Calu3 (cell line): ENCODE measurements around the gene ATP1A4. TPM values are rescaled to one million over a fixed set of nuclear protein-coding genes. Genes with fewer than 3 reads are reported as not detected.

Source experiments
- BruUV-seq: library from RNA; stranded (reverse); fragments of 400-500 nt; replicated peaks from 2 replicates; lab custom pipeline; 2021; lab: Mats Ljungman, UMichigan
- CTCF ChIA-PET: fragments of 300-600 bp; sonication (Branson Sonifier 250); formaldehyde crosslinking; loops from one replicate; lab custom pipeline; 2022; ENCODE audit warnings: antibody characterized with exemption; lab: Charles Lee
- DNase-seq: peaks from one replicate; pipeline ENCODE4 v3.0.0; 2022
- H3K27ac Mint-ChIP-seq: one replicate; pipeline ENCODE4 v1.8.0; 2022; ENCODE audit warnings: mixed read lengths; ENCODE audit not compliant: unreplicated experiment
- H3K27me3 Mint-ChIP-seq: one replicate; pipeline ENCODE4 v1.8.0; 2022; ENCODE audit warnings: mixed read lengths; ENCODE audit not compliant: unreplicated experiment
- H3K36me3 Mint-ChIP-seq: one replicate; pipeline ENCODE4 v1.8.0; 2022; ENCODE audit warnings: mild to moderate bottlenecking, moderate library complexity, mixed read lengths; ENCODE audit not compliant: insufficient read depth, unreplicated experiment
- H3K4me1 Mint-ChIP-seq: one replicate; pipeline ENCODE4 v1.8.0; 2022; ENCODE audit warnings: mild to moderate bottlenecking, low read depth, mixed read lengths; ENCODE audit not compliant: unreplicated experiment
- H3K4me3 Mint-ChIP-seq: one replicate; pipeline ENCODE4 v1.8.0; 2022; ENCODE audit warnings: mild to moderate bottlenecking, low read depth, moderate library complexity, mixed read lengths; ENCODE audit not compliant: unreplicated experiment
- H3K9me3 Mint-ChIP-seq: one replicate; pipeline ENCODE4 v1.8.0; 2022; ENCODE audit warnings: low read depth, mixed read lengths; ENCODE audit not compliant: unreplicated experiment
- CTCF ChIP-seq: fragments of 200-600 bp; IDR thresholded peaks from one replicate; pipeline ENCODE4 v1.8.0; 2022; ENCODE audit warnings: antibody characterized with exemption; ENCODE audit not compliant: unreplicated experiment
- intact Hi-C: fragments of 100-400 bp; cut with micrococcal nuclease; formaldehyde crosslinking; loops from one replicate; pipeline ENCODE4 v1.10.0; 2022; ENCODE audit not compliant: unreplicated experiment
- total RNA-seq: library from RNA; stranded (reverse); gene quantifications from 2 replicates; pipeline ENCODE4 v1.2.3, GENCODE V29; 2022

The ATP1A4 gene
- total RNA-seq, 1 experiment from 2014 or later, result not detected

DNA sequence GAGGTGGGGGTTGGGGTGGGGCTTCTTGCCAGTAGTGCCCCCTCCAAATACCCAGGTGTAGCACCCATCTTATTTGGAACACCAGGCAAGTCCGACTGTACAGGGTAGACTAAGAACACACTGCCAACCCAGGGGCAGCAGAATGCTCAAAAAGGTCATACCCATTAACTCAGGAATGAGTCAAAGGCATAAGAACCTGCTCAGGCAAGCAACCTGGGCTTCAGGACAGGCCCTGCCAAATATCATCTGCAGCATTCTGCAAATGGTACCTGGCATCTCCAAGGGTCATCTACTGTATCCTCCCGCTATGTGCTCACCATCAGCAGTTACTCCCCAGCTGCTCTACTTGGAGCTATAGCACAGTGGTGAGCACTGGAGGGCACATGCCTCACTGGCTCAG lies 73.2 kb downstream of the ATP1A4 start:
- H3K9me3 Mint-ChIP-seq, result no peaks in the 10 kb centered on the region
- BruUV-seq, result no TSS peak
- no peak for TF ChIP-seq CTCF
- peaks cover 11% of the 10 kb centered on the region for H3K36me3 Mint-ChIP-seq
- no peaks in the 10 kb centered on the region for H3K4me1 Mint-ChIP-seq
- intact Hi-C loops, result no loop called here
- DNase-seq, result no peak
- no peak overlapping the region for H3K27ac Mint-ChIP-seq
- CTCF ChIA-PET, result interaction anchor here (1.1 kb wide), 1 partner anchor 31 kb away, joined by 3 read pairs; no protein-coding TSS in a partner anchor
- no peaks in the 10 kb centered on the region for H3K27me3 Mint-ChIP-seq
- H3K4me3 Mint-ChIP-seq, result no peak overlapping the region

GRCh38 chr1:160225345-160225744 lies 73.9 kb downstream of the ATP1A4 start:
- Mint-ChIP-seq H3K27me3 (no peaks in the 10 kb centered on the region), H3K36me3 (peaks cover 16% of the 10 kb centered on the region), H3K9me3 (no peaks in the 10 kb centered on the region), H3K27ac (no peak overlapping the region), H3K4me3 (no peak overlapping the region), H3K4me1 (no peaks in the 10 kb centered on the region)
- no peak for DNase-seq
- no peak for TF ChIP-seq CTCF
- no TSS peak for BruUV-seq
- CTCF ChIA-PET, result interaction anchor here (0.6 to 1.1 kb wide), 3 partner anchors 23 to 32 kb away, joined by 3 to 7 read pairs (median 3); no protein-coding TSS in a partner anchor
- intact Hi-C loops, result no loop called here

DNA sequence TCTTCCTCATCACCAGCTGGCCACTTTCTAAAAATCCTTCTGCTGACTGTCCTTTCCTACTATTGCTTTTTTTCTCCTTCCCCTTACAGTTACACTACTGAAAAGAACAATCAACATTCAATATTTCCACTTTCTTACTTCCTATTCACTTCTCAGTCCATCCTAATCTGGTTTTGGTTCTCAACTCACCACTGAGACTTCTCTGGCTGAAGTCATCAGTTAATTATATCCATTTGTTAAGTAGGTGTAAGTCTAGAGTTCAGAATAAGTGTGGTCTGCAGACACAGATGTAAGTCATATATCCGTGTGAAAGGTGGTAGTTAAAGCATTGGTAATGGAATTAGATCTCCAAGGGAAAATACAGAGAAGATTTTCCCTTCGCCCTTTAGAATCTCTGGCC lies 75.2 kb downstream of the ATP1A4 start:
- H3K27me3 Mint-ChIP-seq, result no peaks in the 10 kb centered on the region
- no peaks in the 10 kb centered on the region for H3K9me3 Mint-ChIP-seq
- no peak overlapping the region for H3K27ac Mint-ChIP-seq
- H3K36me3 Mint-ChIP-seq, result peaks cover 22% of the 10 kb centered on the region
- no peak overlapping the region for H3K4me3 Mint-ChIP-seq
- BruUV-seq, result no TSS peak
- DNase-seq, result no peak
- TF ChIP-seq CTCF, result no peak
- CTCF ChIA-PET, result interaction anchor here (0.5 kb wide), 1 partner anchor 76 kb away, joined by 3 read pairs; no protein-coding TSS in a partner anchor
- no peaks in the 10 kb centered on the region for H3K4me1 Mint-ChIP-seq
- intact Hi-C loops, result no loop called here

DNA sequence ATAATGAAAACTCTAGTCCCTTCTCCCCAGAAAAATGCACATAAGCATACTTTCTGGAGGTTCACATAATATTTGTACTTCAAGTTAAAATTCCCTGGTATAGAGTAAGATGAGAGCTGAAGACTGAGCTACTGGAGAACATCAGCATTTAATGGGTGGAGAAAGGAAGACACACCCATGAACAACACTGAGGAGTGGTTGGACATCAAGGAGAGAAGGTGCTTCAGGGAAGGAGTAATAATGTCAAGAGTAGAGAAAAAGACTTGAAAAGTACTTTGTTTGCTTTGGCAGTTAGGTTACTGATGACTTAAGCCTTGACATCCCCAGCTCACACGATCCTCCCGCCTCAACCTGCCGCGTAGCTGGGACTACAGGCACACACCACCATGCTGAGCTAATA lies 75.6 kb downstream of the ATP1A4 start:
- no peaks in the 10 kb centered on the region for H3K4me1 Mint-ChIP-seq
- DNase-seq, result no peak
- CTCF ChIA-PET, result interaction anchor here (0.5 kb wide), 1 partner anchor 75 kb away, joined by 3 read pairs; no protein-coding TSS in a partner anchor
- peaks cover 22% of the 10 kb centered on the region for H3K36me3 Mint-ChIP-seq
- H3K27me3 Mint-ChIP-seq, result no peaks in the 10 kb centered on the region
- no peak overlapping the region for H3K27ac Mint-ChIP-seq
- BruUV-seq, result no TSS peak
- intact Hi-C loops, result no loop called here
- H3K4me3 Mint-ChIP-seq, result no peak overlapping the region
- no peaks in the 10 kb centered on the region for H3K9me3 Mint-ChIP-seq
- no peak for TF ChIP-seq CTCF
